PC-3 (cell line): Measurements from ENCODE around the gene NR2C2.

Experiments
- CTCF ChIP-seq: fragments of 300-600 bp; sonication (generic); conservative IDR thresholded peaks from 2 replicates; pipeline ENCODE4 v1.5.1; 2017; ENCODE audit warnings: antibody characterized with exemption, low read depth, mild to moderate bottlenecking, low read length
- EZH2 ChIP-seq: fragments of 300-600 bp; sonication (generic); IDR thresholded peaks from one replicate; pipeline ENCODE4 v1.6.1; 2017; ENCODE audit warnings: antibody characterized with exemption, mild to moderate bottlenecking, low read length; ENCODE audit not compliant: unreplicated experiment
- EZH2phosphoT487 ChIP-seq: fragments of 300-600 bp; sonication (generic); IDR thresholded peaks from 2 replicates; pipeline ENCODE4 v1.6.1; 2018; ENCODE audit warnings: mild to moderate bottlenecking, antibody characterized with exemption, low read length, borderline replicate concordance

- TF ChIP-seq CTCF, result no peak
- no peak for TF ChIP-seq EZH2
- TF ChIP-seq EZH2phosphoT487, result no peak
These were observed 60.3 kb downstream of the NR2C2 start for GRCh38 chr3:15007681-15008141.
